Pulmonary artery endothelial cell (primary cell): ENCODE data around the gene TMEM150B. TPM values are rescaled to one million over a fixed set of nuclear protein-coding genes. Genes with fewer than 3 reads are reported as not detected.
A peak's percentile ranks its signal among the peaks of the same experiment; 100 is the strongest.
"Not testable (repeated sequence)": the region's sequence is repeated elsewhere in the genome, so short reads cannot be mapped to it uniquely, and the experiment has no call there.

Experiments used
- DNase-seq: peaks from one replicate; pipeline ENCODE4 v3.0.0-alpha.2; 2011; ENCODE audit warnings: low read depth, low spot score
- total RNA-seq: library from RNA; depleted of rRNA; stranded (reverse); fragments of >200 nt; gene quantifications from 2 replicates; pipeline ENCODE4 v1.2.3, GENCODE V29; 2014

The TMEM150B gene
- total RNA-seq, 1 donor from 2014 or later, result not detected

DNA sequence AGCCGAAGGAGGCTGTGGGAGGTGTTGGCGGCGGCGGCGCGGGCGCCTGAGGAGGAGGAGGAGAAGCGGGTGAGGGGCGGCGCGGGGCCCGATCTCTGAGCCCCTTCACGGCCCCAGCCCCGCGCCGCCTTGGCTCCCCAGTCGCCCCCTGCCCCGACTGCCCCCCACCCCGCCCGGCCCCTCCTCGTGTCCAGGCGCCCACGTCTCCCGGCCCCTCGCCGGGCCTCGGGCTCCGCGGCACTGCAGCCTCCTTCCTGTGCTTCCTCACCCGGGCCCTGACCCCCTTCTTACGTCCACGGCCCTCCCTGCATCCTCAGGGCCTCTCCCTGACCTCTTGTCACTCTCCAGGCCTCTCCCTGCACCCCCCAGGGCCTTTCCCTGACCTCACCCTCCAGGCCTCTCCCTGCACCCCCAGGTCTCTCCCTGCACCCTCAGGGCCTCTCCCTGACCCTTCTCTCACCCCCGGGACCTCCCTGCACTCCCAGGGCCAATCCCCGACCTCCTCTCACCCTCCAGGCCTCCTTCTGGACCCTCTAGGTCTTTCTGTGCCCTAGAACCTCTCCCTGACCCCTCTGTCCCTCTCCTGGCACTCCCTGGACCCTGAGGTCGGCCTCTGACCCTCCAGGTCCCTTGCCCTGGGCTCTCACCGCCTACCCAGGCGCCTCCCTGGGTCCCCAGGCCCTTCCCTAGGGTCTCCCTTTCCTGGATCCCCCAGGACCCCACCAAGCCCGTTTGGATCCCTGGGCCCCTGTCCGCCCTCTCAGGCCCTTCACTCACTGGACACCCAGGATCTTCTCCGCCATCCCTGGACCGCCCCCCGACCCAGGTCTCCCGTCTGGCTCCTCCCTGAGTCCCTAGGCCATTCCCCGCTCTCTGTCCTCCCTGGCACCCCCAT lies 15.0 kb upstream of the TMEM150B start:
- DNase-seq, result no peak

DNA sequence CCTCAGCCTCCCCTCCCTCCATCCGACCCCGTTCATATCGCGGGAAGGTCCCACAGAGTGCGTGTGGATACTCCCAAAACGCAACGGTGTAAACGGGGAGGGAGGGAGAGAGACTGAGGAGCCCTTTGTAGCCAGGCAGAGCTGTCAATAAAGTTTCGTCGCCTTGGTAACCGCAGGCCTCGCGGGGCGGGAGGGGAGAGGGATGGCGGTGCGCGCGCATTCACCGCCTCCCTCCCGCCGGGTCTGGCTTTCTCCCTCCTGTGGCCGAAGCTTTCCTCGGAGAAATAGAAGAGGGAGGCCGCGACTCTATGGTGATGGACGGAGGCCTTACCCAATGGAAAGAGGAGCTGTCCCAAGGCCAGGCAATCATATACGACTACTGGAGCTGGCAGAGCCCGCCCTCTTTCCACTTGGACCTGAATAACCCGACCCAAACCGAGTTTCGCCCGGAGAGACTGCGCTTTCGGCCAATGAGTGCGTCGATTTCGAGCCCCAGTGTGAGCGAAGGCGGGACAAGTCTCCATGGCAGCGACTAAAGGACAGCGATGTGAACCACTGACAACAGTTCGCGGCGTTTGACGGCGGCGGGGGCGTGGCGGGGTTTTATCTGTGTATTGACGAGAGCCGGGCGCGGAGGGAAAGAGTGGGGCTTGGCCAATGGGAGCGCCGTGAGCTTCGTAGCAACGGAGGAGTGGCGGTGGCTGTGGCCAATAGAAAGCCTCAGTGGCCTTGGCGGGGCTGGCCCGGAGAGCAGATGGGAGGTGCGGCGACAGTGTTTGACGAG lies 14.2 kb upstream of the TMEM150B start, which contains the start of gene KMT5C:
Gene KMT5C, plus strand, starts transcription at position 772 of the 784 bp plus-strand sequence. CDS start 2,061 bp downstream, outside the sequence.
- DNase-seq, result peak; percentile 100

DNA sequence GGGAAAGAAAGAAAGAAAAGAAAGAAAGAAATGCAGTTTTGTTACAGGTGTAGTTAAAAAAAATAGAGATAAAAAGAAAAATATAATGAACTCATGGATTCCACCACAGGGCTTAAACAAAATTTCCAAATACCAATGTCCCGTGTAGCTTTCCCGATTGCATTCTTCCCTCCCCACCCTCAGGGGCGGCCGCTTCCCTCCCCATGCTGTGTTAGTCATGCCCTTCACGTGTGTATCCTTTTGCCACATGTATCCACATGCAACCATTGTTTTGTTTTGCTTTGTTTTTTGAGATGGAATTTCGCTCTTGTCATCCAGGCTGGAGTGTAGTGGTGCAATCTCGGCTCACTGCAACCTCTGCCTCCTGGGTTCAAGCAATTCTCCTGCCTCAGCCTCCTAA lies 11.0 kb upstream of the TMEM150B start:
- DNase-seq, result no peak

DNA sequence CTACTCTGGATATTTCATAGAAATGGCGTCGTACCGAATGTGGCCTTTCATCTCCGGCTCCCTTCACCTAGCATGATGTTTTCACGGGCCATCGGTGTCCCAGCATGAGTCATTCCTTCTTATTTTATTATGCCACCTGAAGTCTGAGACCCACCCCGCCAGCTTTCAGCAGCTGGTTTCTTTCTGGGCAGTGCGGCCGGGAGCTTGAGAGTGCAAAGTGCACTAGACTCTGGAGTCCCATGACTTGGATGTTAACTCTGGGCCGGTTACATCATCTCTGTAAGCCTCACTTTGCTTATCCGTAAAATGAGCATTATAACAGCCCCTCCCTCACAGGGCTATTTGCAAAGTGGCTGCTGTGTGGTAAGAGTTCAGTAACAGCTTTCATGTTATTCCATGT lies 8.7 kb upstream of the TMEM150B start:
- DNase-seq, result no peak

DNA sequence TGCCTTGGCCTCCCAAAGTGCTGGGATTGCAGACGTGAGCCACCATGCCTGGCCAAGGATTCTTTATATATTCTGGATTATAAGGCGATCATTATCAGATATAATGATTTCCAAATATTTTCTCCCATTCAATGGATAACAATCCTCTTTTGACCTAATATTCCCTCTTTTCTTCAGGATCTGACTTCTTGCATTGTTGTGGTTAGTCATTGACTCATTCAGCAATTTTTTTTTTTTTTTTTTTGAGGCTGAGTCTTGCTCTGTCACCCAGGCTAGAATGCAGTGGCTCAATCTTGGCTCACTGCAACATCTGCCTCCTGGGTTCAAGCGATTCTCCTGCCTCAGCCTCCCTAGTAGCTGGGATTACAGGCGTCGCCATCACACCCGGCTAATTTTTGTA lies 4.7 kb upstream of the TMEM150B start:
- DNase-seq, result not testable (repeated sequence)

DNA sequence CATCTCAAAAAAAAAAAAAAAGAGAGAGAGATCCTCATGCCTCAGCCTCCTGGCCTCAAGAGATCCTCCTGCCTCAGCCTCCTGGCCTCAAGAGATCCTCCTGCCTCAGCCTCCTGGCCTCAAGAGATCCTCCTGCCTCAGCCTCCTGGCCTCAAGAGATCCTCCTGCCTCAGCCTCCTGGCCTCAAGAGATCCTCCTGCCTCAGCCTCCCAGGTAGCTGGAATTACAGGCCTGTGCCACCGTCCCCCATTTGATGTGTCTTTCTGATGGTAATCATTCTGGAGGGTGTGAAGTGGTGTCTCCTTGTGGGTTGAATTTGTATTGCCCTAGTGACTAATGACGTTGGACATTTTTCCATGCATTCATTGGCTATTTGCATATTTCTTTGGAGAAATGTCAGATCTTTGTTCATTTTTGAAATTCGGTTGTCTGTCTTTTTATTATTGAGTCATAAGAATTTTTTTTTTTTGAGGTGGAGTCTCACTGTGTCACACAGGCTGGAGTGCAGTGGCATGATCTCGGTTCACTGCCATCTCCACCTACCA lies 3.7 kb upstream of the TMEM150B start:
- DNase-seq, result not testable (repeated sequence)

DNA sequence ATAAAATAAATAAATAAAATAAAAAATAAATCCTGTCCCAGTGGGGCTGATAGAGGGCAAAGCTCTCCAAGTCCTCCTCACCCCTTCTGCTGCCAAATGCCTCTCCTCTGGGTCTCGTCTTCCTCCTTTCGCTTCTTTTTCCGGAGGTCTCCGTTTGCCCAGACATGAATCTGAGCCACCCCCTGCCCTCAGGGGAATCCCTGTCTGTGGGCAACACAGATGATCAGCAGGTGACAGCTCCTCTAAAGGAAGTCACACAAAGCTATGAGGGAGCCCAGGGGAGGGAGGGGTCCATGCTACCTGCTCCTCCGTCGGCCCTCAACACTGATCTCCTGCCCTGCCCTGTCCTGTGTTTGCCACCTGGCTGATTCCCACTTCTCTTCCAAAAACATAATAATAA lies 479 bp downstream of the TMEM150B start:
- DNase-seq, result no peak

DNA sequence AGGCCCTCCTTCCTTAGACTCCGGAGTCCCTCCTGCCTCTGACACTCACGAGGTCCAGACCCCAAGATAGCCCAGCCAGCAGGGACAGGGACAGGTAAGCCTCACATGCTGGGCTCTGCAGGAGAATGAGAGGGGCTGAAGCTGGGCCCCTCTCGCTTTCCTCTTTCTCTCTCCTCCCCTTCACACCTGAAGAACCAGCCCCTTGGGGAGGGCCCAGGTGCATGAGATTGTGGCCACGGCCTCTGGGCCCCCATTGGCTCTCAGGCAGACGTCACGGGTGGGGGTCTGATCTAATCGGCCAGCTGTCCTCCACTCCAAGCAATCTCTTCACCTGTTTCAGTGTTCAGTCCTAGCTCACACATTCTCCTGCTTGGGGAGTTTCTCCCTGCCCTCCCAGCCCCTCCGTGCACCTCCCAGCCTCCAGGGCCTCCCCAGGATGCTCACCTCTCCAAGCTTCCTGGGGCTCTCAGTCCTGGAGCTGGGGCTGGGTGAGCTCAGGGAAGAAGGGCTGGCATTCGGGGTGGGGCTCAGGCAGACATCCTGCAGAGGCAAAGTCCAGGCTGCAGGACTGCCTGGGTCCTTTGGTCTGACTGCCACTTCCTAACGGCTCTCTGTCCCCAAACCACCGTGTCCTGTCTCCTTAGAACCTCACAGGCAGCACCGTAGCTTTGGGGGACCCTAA lies 2.8 kb downstream of the TMEM150B start:
- DNase-seq, result no peak

DNA sequence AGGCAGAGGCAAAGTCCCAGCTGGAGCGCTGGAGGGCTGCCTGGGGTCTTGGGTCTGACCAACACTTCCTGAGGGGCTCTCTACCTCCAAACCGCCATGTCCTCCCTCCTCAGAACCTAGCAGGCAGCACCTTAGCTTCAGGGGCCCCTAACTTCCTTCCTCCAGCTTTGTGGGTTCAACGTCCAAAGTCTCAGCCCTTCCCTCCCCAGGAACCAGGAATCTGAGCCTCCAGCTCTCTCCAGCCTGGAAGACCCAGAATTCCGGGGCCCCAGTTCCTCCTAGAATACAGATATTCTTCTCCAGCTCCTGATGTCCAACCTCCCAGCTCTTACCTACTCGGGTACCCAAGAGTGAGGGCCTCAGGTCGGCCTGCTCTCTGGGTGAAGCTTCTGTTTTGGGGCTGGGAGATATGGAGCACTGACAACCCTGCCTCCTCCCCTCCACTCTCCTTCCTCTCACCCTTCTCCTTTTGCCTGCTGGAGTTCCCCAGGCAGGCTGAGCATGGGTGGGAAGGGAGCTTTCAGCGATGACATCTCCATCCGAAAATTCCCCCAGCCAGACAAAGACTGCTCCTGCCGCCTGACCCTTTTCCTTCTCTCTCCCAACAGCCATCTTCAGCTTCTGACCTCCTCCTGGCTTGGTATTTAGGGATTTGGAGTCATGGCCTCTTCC lies 3.5 kb downstream of the TMEM150B start:
- no peak for DNase-seq

DNA sequence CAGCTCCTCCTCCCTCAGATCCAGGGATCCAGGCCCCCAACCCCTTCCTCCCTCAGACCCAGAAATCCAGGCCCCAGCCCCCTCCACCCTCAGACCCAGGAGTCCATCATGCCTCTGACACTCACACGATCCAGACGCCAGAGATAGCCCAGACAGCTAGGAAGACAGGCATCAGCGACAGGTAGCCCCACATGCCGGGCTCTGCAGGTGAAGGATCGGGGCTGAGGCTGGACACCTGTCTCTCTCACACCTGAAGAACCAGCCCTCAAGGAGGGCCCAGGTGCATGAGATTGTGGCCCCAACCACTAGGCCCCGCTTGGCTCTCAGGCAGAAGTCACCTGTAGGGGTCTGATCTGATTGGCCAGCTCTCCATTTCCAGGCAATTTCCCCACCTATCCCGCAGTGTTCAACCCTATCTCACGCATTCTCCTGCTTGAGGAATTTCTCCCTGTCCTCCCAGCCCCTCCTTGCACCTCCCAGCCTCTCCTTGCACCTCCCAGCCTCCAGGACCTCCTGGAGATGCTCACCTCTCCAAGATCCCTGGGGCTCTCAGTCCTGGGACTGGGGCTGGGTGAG lies 4.2 kb downstream of the TMEM150B start:
- no peak for DNase-seq

DNA sequence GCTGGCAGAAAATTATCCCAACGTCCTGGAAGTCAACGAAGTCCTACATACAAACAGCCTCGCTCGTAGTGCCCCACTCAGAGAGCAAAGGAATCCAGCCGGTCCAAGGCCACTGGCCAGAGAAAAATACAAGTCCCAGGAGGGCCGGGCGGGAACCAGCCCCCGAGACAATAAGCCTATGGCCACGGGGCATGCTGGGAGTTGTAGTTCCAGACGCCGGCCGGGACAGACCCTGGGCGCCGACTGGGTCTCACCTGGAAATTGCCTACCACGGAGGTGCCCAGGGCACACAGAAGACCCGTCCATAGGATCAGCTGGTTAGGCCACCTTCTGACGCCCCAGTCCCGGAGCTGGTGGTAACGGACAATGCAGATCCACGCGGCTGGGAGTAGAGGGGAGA lies 5.4 kb downstream of the TMEM150B start:
- DNase-seq, result no peak

DNA sequence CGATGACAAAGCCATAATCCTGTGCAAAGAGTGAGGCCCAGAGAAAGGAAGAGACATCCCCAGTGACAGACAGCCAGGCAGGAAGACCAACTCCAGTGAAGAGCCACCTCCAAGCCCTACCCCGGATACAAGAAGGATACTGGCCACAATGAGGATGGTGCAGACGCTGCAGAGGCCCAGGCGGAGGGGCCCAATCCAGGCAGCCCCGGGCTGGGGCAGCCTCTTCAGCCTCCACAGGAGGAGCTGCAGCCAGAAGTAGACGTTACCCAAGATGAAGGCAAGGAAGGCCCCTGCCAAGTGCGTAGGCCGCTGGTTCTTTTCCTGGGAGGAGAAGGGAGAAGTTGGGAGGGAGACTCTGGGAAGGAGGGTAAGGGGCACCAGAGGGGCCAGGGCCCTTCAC lies 8.5 kb downstream of the TMEM150B start:
- DNase-seq, result no peak

DNA sequence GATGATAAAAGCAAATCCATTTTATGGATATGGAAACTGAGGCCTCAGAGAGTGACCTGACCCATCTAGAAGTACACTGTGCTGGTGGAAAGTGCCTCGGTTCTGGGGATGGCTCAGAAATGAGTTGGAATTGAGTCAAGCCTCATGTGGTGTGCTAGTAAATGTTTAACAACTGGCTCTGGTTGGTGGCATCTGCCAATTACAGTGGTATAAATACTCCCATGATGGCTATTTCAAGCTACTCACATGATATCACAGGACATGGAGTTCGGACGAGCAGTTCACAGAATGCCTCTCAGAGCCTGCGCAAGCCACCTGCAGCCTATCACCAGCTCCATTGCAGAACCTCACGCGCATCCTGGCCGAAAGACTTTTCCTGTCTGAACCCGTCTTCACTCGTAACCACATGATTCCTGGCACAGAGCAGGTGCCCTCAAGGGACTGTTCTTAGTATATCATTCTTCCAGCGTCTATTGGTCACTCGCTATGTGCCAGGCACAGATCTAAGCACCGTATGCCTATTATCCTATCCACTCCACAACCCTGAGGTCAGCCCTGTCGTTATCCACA lies 9.1 kb downstream of the TMEM150B start:
- no peak for DNase-seq

DNA sequence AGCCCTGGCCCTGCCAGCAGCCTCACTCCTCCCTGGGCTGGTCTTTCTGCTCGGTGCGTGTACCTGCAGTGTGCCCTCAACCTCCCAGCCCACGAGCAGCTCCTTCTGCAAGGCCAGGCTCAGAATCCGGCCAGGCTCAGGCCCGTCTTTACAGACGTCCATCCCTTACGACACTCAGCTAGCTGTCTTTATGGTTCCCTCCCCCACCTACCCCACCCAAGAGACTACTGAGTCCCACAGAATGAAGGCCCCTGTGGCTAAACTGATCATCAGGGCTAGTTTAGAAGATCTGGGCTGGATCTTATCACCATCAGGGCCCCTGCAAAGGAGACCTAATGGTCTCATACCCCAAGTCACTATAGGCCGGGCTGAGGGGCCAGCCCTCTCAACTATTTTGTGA lies 10.7 kb downstream of the TMEM150B start:
- DNase-seq, result no peak

DNA sequence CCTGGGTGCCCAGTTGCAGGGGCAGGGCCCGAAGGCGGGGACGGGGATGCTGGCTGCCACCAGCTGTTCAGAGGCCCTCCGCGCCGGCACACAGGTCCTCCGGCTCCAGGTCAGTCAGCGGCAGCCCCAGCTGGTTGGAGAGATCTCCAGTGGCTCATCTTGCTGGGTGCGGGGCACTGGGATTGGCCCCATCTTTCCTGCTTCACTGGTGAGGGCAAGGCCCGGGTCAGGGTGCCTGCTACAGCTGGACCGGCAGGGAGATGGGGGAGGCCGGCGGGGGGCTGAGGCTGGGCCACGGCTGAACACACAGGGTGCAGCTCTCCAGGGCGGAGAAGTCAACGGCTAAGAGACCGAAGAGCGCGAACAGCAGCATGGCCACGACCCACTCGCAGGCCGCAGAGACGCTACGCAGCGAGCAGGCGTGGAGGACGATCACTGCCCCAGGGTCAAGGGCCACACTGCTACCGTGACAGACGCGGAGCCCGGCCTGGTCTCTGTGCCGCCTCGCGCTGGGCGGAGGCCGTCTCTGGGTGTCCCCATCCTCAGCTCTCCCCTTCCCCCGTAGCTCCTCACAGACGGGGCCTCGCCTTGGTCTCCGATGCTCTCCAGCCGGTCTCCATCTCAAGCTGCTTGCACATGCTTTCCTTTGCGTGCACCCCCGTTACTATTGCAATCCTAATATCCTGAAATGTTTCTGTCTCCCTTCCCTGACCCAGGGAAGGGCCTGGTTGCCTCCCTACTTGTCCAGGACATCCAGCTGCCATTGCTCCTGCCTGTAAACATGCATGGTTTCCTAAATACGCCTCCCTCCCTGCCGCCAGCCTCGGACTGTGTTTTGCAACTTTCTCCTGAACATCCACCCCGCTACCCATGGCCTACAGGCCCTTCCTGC lies 12.3 kb downstream of the TMEM150B start:
- DNase-seq, result no peak

DNA sequence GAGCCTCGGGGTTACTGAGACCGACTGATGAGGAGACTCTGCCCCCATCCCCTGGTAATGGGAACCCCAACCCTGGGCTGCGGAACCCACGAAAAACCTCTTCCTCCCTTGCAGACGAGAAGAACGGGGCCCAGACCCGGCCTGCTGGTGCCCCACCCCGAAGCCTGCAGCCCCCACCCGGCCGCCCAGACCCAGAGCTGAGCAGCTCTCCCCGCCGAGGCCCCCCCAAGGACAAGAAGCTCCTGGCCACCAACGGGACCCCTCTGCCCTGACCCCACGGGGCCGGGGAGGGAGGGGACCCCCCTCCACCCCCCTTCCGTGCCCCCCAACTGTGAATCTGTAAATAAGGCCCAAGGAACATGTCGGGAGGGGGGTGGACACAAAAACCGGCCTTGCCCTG lies 13.3 kb downstream of the TMEM150B start:
- no peak for DNase-seq

DNA sequence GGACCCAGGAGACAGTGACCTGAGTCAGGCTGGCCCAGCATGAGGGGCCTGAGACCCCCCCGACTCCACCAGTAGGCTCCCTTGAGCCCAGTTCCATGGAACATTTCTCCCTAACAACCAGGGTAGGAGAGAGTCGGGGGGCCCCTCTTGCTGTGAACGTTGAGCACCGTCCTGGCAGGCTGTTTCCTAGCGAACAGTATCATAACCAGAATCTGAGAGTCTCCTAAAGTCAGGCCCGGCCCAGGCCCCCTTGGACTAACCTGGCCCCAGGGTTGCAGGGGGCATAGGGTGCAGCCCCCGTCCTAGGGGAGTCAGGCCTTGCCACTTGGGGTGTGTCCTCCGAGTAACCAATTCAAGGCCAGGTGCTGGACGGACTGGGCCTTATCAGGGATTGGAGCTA lies 13.7 kb downstream of the TMEM150B start:
- DNase-seq, result no peak

DNA sequence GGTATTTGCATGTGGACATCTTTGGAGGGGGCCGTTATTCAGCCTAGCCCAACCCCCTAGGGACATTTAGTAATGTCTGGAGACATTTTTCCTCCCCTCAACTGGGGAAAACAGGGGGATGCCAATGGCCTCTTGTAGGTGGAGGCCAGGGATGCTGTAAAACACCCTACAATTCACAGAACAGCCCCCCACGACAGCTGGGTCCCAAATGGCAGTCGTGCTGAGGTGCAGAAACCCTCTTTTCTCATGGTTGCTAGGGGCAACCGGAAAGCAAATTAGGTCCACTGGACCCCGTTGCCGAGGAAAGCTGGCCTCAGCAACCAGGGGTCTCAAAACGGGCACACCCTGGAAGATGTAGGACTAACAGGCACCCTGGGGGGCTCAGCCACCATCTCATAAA lies 14.6 kb downstream of the TMEM150B start:
- DNase-seq, result no peak

DNA sequence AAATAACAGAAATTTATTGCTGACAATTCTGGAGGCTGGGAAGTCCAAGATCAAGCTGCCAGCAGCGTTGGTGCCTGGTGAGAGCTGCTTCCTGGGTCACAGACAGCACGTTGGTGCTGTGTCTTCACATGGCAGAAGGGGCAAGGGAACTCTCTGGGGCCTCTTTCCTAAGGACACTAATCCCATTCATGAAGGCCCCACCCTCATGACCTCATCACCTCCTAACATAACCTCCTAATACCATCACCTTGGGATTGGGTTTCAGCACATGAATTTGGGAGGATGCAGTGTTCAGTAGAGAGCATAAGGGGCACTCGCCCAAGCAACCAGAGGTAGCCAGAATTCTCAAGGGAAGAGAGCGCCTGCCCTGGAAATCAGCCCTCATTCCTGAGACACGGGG lies 15.7 kb downstream of the TMEM150B start:
- no peak for DNase-seq
